Measurements from ENCODE around the gene COG7.

- TF ChIP-seq ZBTB49 (tag by site-specific recombination; IDR thresholded peaks at IDR 0.05; ENCODE audit: low read depth) (no peak), ZNF2 (tag by site-specific recombination; IDR thresholded peaks at IDR 0.05) (no peak), ZNF248 (tag by site-specific recombination; IDR thresholded peaks at IDR 0.05) (no peak), ZBTB8A (tag by site-specific recombination; IDR thresholded peaks at IDR 0.05) (no peak), ZNF239 (tag by site-specific recombination; IDR thresholded peaks at IDR 0.05) (no peak), ZNF518A (tag by site-specific recombination; conservative IDR thresholded peaks at IDR 0.05; ENCODE audit: low read depth) (no peak), SALL2 (tag by site-specific recombination; IDR thresholded peaks at IDR 0.05; ENCODE audit: borderline replicate concordance) (no peak), ZNF830 (tag by site-specific recombination; IDR thresholded peaks at IDR 0.05; ENCODE audit: low read depth) (no peak), ZBTB1 (tag by site-specific recombination; IDR thresholded peaks at IDR 0.05) (no peak), ZNF175 (tag by site-specific recombination; IDR thresholded peaks at IDR 0.05) (no peak), MYNN (tag by site-specific recombination; IDR thresholded peaks at IDR 0.05; ENCODE audit: borderline replicate concordance) (no peak), ZNF214 (tag by site-specific recombination; IDR thresholded peaks at IDR 0.05; ENCODE audit: borderline replicate concordance) (no peak)
- TF ChIP-seq, protein P1, sequence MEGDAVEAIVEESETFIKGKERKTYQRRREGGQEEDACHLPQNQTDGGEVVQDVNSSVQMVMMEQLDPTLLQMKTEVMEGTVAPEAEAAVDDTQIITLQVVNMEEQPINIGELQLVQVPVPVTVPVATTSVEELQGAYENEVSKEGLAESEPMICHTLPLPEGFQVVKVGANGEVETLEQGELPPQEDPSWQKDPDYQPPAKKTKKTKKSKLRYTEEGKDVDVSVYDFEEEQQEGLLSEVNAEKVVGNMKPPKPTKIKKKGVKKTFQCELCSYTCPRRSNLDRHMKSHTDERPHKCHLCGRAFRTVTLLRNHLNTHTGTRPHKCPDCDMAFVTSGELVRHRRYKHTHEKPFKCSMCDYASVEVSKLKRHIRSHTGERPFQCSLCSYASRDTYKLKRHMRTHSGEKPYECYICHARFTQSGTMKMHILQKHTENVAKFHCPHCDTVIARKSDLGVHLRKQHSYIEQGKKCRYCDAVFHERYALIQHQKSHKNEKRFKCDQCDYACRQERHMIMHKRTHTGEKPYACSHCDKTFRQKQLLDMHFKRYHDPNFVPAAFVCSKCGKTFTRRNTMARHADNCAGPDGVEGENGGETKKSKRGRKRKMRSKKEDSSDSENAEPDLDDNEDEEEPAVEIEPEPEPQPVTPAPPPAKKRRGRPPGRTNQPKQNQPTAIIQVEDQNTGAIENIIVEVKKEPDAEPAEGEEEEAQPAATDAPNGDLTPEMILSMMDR (tag by site-specific recombination; IDR thresholded peaks at IDR 0.05): no peak
- TF ChIP-seq, protein P2, sequence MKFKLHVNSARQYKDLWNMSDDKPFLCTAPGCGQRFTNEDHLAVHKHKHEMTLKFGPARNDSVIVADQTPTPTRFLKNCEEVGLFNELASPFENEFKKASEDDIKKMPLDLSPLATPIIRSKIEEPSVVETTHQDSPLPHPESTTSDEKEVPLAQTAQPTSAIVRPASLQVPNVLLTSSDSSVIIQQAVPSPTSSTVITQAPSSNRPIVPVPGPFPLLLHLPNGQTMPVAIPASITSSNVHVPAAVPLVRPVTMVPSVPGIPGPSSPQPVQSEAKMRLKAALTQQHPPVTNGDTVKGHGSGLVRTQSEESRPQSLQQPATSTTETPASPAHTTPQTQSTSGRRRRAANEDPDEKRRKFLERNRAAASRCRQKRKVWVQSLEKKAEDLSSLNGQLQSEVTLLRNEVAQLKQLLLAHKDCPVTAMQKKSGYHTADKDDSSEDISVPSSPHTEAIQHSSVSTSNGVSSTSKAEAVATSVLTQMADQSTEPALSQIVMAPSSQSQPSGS (tag by site-specific recombination; IDR thresholded peaks at IDR 0.05; ENCODE audit: low read depth): no peak
These were observed 46.8 kb upstream of the COG7 start for GRCh38 chr16:23499801-23500200.
